UCSD-AML1 (cell line): ENCODE measurements around the gene CLEC18C.
"Not testable (repeated sequence)": the region's sequence is repeated elsewhere in the genome, so short reads cannot be mapped to it uniquely, and the experiment has no call there.

ENCODE experiments used
- DNase-seq: peaks from one replicate; lab custom pipeline; 2025; ENCODE audit not compliant: unreplicated experiment; lab: John Stamatoyannopoulos, UW

The CLEC18C gene

GRCh38 chr16:70206382-70206781, 32.8 kb downstream of the CLEC18C start:
- DNase-seq = not testable (repeated sequence)

GRCh38 chr16:70218586-70218985, 45.0 kb downstream of the CLEC18C start:
- DNase-seq = not testable (repeated sequence)

- DNase-seq = not testable (repeated sequence)
Measured at GRCh38 chr16:70222574-70222973, 49.0 kb downstream of the CLEC18C start.

GRCh38 chr16:70223216-70223615, 49.6 kb downstream of the CLEC18C start:
- not testable (repeated sequence) for DNase-seq

- not testable (repeated sequence) for DNase-seq
Measured at GRCh38 chr16:70223971-70224513, 50.5 kb downstream of the CLEC18C start.

GRCh38 chr16:70224645-70225044, 51.1 kb downstream of the CLEC18C start:
- DNase-seq = not testable (repeated sequence)

- DNase-seq = not testable (repeated sequence)
Measured at GRCh38 chr16:70225430-70225829, 51.8 kb downstream of the CLEC18C start.

GRCh38 chr16:70226024-70226423, 52.4 kb downstream of the CLEC18C start:
- DNase-seq = not testable (repeated sequence)

GRCh38 chr16:70231831-70232230, 58.2 kb downstream of the CLEC18C start:
- DNase-seq = not testable (repeated sequence)
